SU-DHL-6 (cell line): ENCODE data around the gene UQCRC1.

Experiments used
- H2AFZ ChIP-seq: fragments of 200-600 bp; sonication (generic); 2 replicates; pipeline ENCODE4 v1.6.1; 2014; ENCODE audit warnings: low read depth, mild to moderate bottlenecking, moderate library complexity, mixed read lengths, antibody characterized with exemption, low read length; ENCODE audit not compliant: severe bottlenecking
- H3F3A ChIP-seq: fragments of 200-600 bp; shearing (Covaris generic); 2 replicates; pipeline ENCODE4 v1.6.0; 2016; ENCODE audit warnings: antibody characterized with exemption, mild to moderate bottlenecking; ENCODE audit not compliant: insufficient read depth
- H3K27ac ChIP-seq: fragments of 200-600 bp; sonication (generic); 2 replicates; pipeline ENCODE4 v1.5.1; 2016; ENCODE audit warnings: low read depth, mild to moderate bottlenecking, low read length, moderate library complexity, mixed read lengths
- H3K27me3 ChIP-seq: fragments of 200-600 bp; sonication (generic), shearing (Covaris generic); 2 replicates; pipeline ENCODE4 v1.6.0; 2014; ENCODE audit warnings: mild to moderate bottlenecking, low read length
- H3K36me3 ChIP-seq: fragments of 200-600 bp; sonication (generic); 2 replicates; pipeline ENCODE4 v1.6.1; 2014; ENCODE audit warnings: mild to moderate bottlenecking, low read length, mixed read lengths
- H3K4me2 ChIP-seq: fragments of 300-600, 200-600 bp; shearing (Covaris generic), sonication (generic); 2 replicates; pipeline ENCODE4 v1.6.0; 2014; ENCODE audit warnings: low read length, low read depth, mild to moderate bottlenecking; ENCODE audit not compliant: poor library complexity, severe bottlenecking
- H3K4me3 ChIP-seq: fragments of 200-600 bp; sonication (generic); 2 replicates; pipeline ENCODE4 v1.5.1; 2014; ENCODE audit warnings: antibody characterized with exemption, low read length, mild to moderate bottlenecking, mixed read lengths; ENCODE audit not compliant: insufficient read depth, poor library complexity, severe bottlenecking
- H3K79me2 ChIP-seq: fragments of 200-600 bp; sonication (generic); 2 replicates; pipeline ENCODE4 v1.6.1; 2014; ENCODE audit warnings: mild to moderate bottlenecking, low read length, moderate library complexity; ENCODE audit not compliant: insufficient read depth
- H3K9ac ChIP-seq: fragments of 200-600 bp; sonication (generic); 2 replicates; pipeline ENCODE4 v1.7.0; 2014; ENCODE audit warnings: mild to moderate bottlenecking, low read length
- H3K9me2 ChIP-seq: fragments of 200-600 bp; sonication (generic); replicated peaks from 2 replicates; pipeline ENCODE4 v1.6.1; 2014; ENCODE audit warnings: low read length; ENCODE audit not compliant: insufficient read depth
- H3K9me3 ChIP-seq: fragments of 200-600 bp; sonication (generic); 2 replicates; pipeline ENCODE4 v1.6.1; 2014; ENCODE audit warnings: low read length, mixed read lengths; ENCODE audit not compliant: insufficient read depth
- H4K20me1 ChIP-seq: fragments of 200-600 bp; sonication (generic); 2 replicates; pipeline ENCODE4 v1.6.1; 2014; ENCODE audit warnings: low read depth, mild to moderate bottlenecking, antibody characterized with exemption, low read length, moderate library complexity, mixed read lengths
- CTCF ChIP-seq: fragments of 200-600 bp; sonication (generic); IDR thresholded peaks from one replicate; pipeline ENCODE4 v1.5.1; 2017; ENCODE audit warnings: antibody characterized with exemption, mild to moderate bottlenecking, low read length, moderate library complexity; ENCODE audit not compliant: insufficient read depth, poor library complexity, severe bottlenecking
- EZH2phosphoT487 ChIP-seq: fragments of 200-600 bp; sonication (generic), shearing (Covaris generic); conservative IDR thresholded peaks from 2 replicates; pipeline ENCODE4 v1.6.1; 2018; ENCODE audit warnings: mild to moderate bottlenecking, antibody characterized with exemption, low read length, moderate library complexity, mixed read lengths

Gene UQCRC1

GRCh38 chr3:48599077-48599501 is 10.4 kb downstream of the UQCRC1 start:
- H3K36me3 ChIP-seq = no peaks in the 10 kb centered on the region; the same call in 1 of the 2 replicates
- H3K9ac ChIP-seq = no peak overlapping the region
- H3K9me3 ChIP-seq = no peaks in the 10 kb centered on the region
- no peaks in the 10 kb centered on the region for H3K27me3 ChIP-seq
- no peaks in the 10 kb centered on the region for H3K9me2 ChIP-seq
- no peak for TF ChIP-seq CTCF
- no peak for TF ChIP-seq EZH2phosphoT487
- H3K4me2 ChIP-seq = no peak overlapping the region
- no peaks in the 10 kb centered on the region for H4K20me1 ChIP-seq
- H3K27ac ChIP-seq = no peak overlapping the region
- H3K4me3 ChIP-seq = no peak overlapping the region
- no peaks in the 10 kb centered on the region for H3K79me2 ChIP-seq
- H2AFZ ChIP-seq = no peak overlapping the region
- H3F3A ChIP-seq = no peaks in the 10 kb centered on the region

- Histone ChIP-seq H3K27me3 (no peaks in the 10 kb centered on the region), H3K4me2 (no peak overlapping the region), H4K20me1 (no peaks in the 10 kb centered on the region), H3K9me3 (no peaks in the 10 kb centered on the region), H3K36me3 (no peaks in the 10 kb centered on the region; the same call in 1 of the 2 replicates), H3K4me3 (no peak overlapping the region), H3K79me2 (no peaks in the 10 kb centered on the region), H3K27ac (no peak overlapping the region), H3K9ac (no peak overlapping the region), H3K9me2 (no peaks in the 10 kb centered on the region), H3F3A (no peaks in the 10 kb centered on the region), H2AFZ (no peak overlapping the region)
- TF ChIP-seq CTCF (no peak), EZH2phosphoT487 (no peak)
These were observed 10.9 kb downstream of the UQCRC1 start for GRCh38 chr3:48598323-48599076.

GRCh38 chr3:48597408-48597800 is 12.0 kb downstream of the UQCRC1 start:
- H3K27me3 ChIP-seq = no peaks in the 10 kb centered on the region
- H3K9ac ChIP-seq = no peak overlapping the region
- H3K27ac ChIP-seq = no peak overlapping the region
- no peaks in the 10 kb centered on the region for H3F3A ChIP-seq
- H3K9me2 ChIP-seq = no peaks in the 10 kb centered on the region
- no peaks in the 10 kb centered on the region for H3K36me3 ChIP-seq
- H3K4me3 ChIP-seq = no peak overlapping the region
- no peaks in the 10 kb centered on the region for H3K9me3 ChIP-seq
- H3K4me2 ChIP-seq = no peak overlapping the region
- H4K20me1 ChIP-seq = no peaks in the 10 kb centered on the region
- H2AFZ ChIP-seq = no peak overlapping the region
- H3K79me2 ChIP-seq = no peaks in the 10 kb centered on the region
- TF ChIP-seq EZH2phosphoT487 = no peak
- TF ChIP-seq CTCF = no peak
